HL-60 (cell line): ENCODE data around the gene CD247.
A peak's percentile ranks its signal among the peaks of the same experiment; 100 is the strongest.

Experiments used
- GABPA ChIP-seq: IDR thresholded peaks from 2 replicates; pipeline ENCODE4 v1.6.1; 2012; ENCODE audit warnings: low read depth
- POLR2AphosphoS5 ChIP-seq: IDR thresholded peaks from 2 replicates; pipeline ENCODE4 v1.6.1; 2012; ENCODE audit warnings: low read depth
- TF ChIP-seq, protein P1 (sequence below): IDR thresholded peaks from one replicate; pipeline ENCODE4 v1.5.1; 2011; ENCODE audit warnings: low read length, control low read depth, inconsistent platforms; ENCODE audit not compliant: insufficient read depth
- TF ChIP-seq, protein P2 (sequence below): IDR thresholded peaks from 2 replicates; pipeline ENCODE4 v1.6.1; 2012; ENCODE audit warnings: low read depth; ENCODE audit not compliant: insufficient replicate concordance

GRCh38 chr1:167533851-167534300 lies 15.5 kb upstream of the CD247 start:
- TF ChIP-seq, protein P1, sequence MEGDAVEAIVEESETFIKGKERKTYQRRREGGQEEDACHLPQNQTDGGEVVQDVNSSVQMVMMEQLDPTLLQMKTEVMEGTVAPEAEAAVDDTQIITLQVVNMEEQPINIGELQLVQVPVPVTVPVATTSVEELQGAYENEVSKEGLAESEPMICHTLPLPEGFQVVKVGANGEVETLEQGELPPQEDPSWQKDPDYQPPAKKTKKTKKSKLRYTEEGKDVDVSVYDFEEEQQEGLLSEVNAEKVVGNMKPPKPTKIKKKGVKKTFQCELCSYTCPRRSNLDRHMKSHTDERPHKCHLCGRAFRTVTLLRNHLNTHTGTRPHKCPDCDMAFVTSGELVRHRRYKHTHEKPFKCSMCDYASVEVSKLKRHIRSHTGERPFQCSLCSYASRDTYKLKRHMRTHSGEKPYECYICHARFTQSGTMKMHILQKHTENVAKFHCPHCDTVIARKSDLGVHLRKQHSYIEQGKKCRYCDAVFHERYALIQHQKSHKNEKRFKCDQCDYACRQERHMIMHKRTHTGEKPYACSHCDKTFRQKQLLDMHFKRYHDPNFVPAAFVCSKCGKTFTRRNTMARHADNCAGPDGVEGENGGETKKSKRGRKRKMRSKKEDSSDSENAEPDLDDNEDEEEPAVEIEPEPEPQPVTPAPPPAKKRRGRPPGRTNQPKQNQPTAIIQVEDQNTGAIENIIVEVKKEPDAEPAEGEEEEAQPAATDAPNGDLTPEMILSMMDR = peak; percentile 87
- TF ChIP-seq GABPA (no peak), POLR2AphosphoS5 (no peak)
- TF ChIP-seq, protein P2, sequence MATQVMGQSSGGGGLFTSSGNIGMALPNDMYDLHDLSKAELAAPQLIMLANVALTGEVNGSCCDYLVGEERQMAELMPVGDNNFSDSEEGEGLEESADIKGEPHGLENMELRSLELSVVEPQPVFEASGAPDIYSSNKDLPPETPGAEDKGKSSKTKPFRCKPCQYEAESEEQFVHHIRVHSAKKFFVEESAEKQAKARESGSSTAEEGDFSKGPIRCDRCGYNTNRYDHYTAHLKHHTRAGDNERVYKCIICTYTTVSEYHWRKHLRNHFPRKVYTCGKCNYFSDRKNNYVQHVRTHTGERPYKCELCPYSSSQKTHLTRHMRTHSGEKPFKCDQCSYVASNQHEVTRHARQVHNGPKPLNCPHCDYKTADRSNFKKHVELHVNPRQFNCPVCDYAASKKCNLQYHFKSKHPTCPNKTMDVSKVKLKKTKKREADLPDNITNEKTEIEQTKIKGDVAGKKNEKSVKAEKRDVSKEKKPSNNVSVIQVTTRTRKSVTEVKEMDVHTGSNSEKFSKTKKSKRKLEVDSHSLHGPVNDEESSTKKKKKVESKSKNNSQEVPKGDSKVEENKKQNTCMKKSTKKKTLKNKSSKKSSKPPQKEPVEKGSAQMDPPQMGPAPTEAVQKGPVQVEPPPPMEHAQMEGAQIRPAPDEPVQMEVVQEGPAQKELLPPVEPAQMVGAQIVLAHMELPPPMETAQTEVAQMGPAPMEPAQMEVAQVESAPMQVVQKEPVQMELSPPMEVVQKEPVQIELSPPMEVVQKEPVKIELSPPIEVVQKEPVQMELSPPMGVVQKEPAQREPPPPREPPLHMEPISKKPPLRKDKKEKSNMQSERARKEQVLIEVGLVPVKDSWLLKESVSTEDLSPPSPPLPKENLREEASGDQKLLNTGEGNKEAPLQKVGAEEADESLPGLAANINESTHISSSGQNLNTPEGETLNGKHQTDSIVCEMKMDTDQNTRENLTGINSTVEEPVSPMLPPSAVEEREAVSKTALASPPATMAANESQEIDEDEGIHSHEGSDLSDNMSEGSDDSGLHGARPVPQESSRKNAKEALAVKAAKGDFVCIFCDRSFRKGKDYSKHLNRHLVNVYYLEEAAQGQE = no peak
